GM12874 (cell line): Measurements from ENCODE around the gene ILDR2.

ENCODE experiments used
- TF ChIP-seq, protein P1 (sequence below): IDR thresholded peaks from 2 replicates; pipeline ENCODE4 v1.5.1; 2011; ENCODE audit warnings: low read depth, mild to moderate bottlenecking, control low read depth, low read length, moderate library complexity; ENCODE audit not compliant: insufficient read depth

ILDR2 gene

GRCh38 chr1:166933633-166934032 is 41.7 kb downstream of the ILDR2 start:
- TF ChIP-seq, protein P1, sequence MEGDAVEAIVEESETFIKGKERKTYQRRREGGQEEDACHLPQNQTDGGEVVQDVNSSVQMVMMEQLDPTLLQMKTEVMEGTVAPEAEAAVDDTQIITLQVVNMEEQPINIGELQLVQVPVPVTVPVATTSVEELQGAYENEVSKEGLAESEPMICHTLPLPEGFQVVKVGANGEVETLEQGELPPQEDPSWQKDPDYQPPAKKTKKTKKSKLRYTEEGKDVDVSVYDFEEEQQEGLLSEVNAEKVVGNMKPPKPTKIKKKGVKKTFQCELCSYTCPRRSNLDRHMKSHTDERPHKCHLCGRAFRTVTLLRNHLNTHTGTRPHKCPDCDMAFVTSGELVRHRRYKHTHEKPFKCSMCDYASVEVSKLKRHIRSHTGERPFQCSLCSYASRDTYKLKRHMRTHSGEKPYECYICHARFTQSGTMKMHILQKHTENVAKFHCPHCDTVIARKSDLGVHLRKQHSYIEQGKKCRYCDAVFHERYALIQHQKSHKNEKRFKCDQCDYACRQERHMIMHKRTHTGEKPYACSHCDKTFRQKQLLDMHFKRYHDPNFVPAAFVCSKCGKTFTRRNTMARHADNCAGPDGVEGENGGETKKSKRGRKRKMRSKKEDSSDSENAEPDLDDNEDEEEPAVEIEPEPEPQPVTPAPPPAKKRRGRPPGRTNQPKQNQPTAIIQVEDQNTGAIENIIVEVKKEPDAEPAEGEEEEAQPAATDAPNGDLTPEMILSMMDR, result no peak

DNA sequence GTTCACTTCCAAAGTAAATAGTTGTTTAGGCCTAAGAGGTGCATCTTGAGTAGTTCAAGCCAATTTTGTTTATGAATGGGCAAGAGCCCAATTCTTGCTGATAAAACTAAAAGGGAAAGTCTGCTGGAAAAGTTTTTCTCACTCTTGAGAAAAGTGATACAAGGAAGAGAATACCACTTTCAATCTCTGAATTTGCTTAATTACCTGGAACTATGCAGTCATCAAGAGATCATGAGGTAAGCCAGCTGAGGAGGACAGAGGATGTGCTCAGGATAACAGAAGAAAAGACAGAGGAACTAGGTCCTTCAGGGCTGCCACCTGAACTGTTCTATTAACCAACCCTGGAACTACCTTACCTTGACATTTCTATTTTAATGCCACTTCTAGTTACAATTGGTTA is 42.2 kb downstream of the ILDR2 start:
- TF ChIP-seq, protein P1, result no peak

GRCh38 chr1:166929911-166930310 is 45.4 kb downstream of the ILDR2 start:
- TF ChIP-seq, protein P1, result no peak

GRCh38 chr1:166927701-166928100 is 47.6 kb downstream of the ILDR2 start:
- TF ChIP-seq, protein P1, result no peak

DNA sequence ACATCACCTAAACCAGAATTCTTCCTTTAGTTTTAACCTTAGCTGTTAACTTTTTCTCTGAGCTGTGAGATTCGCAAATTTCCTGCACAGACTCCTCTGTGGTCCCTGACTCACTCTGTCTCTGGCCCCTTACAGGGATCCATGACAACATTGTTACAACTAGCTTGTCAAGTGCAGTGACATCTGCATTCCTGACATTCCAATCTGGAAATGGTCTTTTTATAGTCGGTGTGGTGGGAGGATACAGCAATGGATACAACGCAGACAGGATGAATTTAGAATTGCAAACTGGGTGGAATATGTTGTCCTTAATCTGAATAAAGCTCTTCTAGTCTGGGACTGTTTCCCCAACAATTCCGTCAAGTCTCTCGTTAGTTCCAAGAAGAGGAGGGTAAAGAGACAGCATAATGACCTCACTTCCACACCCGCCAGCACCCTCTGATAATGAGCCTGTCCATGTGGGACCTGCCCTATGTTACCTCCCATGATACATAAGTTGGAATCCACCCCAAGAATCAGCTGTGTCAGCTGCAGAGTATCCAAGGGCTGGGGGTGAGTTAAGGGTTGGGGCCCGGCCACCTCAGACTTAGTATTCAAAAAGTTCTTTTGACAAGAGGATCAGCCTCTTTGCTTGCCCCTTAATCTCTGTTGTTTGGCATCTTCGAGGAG is 49.4 kb downstream of the ILDR2 start:
- TF ChIP-seq, protein P1, result no peak

DNA sequence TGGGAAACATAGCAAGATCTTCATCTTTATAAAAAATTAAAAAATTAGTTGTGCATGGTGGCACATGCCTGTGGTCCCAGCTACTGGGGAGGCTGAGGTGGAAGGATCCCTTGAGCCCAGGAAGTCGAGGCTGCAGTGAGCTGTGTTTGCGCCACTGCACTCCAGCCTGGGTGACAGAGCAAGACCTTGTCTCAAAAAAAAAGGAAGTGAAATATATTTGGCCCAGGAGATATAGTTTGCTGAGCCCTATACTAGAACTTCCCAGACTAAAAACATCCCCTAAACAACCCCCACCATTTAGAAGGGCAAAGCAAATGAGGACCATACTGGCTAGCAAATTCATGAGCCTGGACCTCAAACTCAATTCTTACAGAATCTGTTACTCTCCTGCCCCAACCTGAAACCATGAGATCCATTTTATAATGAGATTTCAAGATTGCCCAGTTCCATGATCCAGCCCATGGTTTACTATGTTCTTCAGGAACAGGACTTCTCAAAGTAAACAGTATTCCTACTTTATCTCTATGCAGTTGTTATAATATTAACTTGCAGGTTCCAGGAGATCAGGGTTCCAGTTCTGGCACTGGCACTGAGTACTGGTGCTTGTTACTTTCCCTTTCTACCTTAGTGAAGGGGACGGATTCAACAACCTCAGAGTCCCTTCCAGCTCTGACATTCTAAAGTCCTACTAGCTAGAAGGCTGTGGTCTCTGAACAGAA is 50.4 kb downstream of the ILDR2 start:
- TF ChIP-seq, protein P1, result no peak

- TF ChIP-seq, protein P1, result 0 out of 2 replicates have a peak, but pooled peaks have one; percentile 7
Measured at GRCh38 chr1:166920561-166921475, 54.5 kb downstream of the ILDR2 start.
